GM21360 (cell line): ENCODE data around the gene COQ10A.
A peak's percentile ranks its signal among the peaks of the same experiment; 100 is the strongest.
"Not testable (repeated sequence)": the region's sequence is repeated elsewhere in the genome, so short reads cannot be mapped to it uniquely, and the experiment has no call there.

Experiments used
- ATAC-seq: cut with Tn5 transposase; IDR thresholded peaks from one replicate; pipeline ENCODE4 v1.9.1; 2021; ENCODE audit warnings: mild to moderate bottlenecking, moderate library complexity; ENCODE audit not compliant: unreplicated experiment

Gene COQ10A

GRCh38 chr12:56274299-56274698, 7.6 kb downstream of the COQ10A start:
- ATAC-seq = no peak

GRCh38 chr12:56278905-56279304, 12.2 kb downstream of the COQ10A start:
- no peak for ATAC-seq

- no peak for ATAC-seq
These were observed 14.1 kb downstream of the COQ10A start for GRCh38 chr12:56280849-56281248.

GRCh38 chr12:56282030-56282429, 15.3 kb downstream of the COQ10A start:
- no peak for ATAC-seq

GRCh38 chr12:56282579-56282978, 15.8 kb downstream of the COQ10A start:
- no peak for ATAC-seq

GRCh38 chr12:56284263-56284662, 17.5 kb downstream of the COQ10A start:
- not testable (repeated sequence) for ATAC-seq

GRCh38 chr12:56286044-56286830, 19.5 kb downstream of the COQ10A start:
- no peak for ATAC-seq

GRCh38 chr12:56288705-56289387, 22.1 kb downstream of the COQ10A start:
- no peak for ATAC-seq

- no peak for ATAC-seq
These were observed 27.1 kb downstream of the COQ10A start for GRCh38 chr12:56293795-56294194.

GRCh38 chr12:56296295-56296694, 29.6 kb downstream of the COQ10A start:
- ATAC-seq = no peak

GRCh38 chr12:56297400-56297799, 30.7 kb downstream of the COQ10A start:
- ATAC-seq = no peak

GRCh38 chr12:56298828-56299227, 32.1 kb downstream of the COQ10A start:
- ATAC-seq = no peak

GRCh38 chr12:56299308-56299852, 32.6 kb downstream of the COQ10A start:
- ATAC-seq = no peak

- peak; percentile 91 for ATAC-seq
These were observed 33.3 kb downstream of the COQ10A start, which contains the start of gene CS for GRCh38 chr12:56299853-56300643. CS (minus strand) TSS chr12:56300330; CDS start chr12:56300201, 129 bp downstream.

- no peak for ATAC-seq
These were observed 34.1 kb downstream of the COQ10A start for GRCh38 chr12:56300644-56301464.

GRCh38 chr12:56304276-56304675, 37.5 kb downstream of the COQ10A start:
- no peak for ATAC-seq

- ATAC-seq = no peak
These were observed 38.3 kb downstream of the COQ10A start for GRCh38 chr12:56304872-56305590.

- no peak for ATAC-seq
These were observed 40.7 kb downstream of the COQ10A start for GRCh38 chr12:56307221-56307965.

- no peak for ATAC-seq
These were observed 42.0 kb downstream of the COQ10A start for GRCh38 chr12:56308714-56309113.
